ENCODE data around the gene USH1C. TPM values are rescaled to one million over a fixed set of nuclear protein-coding genes. Genes with fewer than 3 reads are reported as not detected.

Gene USH1C
- polyA plus RNA-seq, 3 donors = not detected

DNA sequence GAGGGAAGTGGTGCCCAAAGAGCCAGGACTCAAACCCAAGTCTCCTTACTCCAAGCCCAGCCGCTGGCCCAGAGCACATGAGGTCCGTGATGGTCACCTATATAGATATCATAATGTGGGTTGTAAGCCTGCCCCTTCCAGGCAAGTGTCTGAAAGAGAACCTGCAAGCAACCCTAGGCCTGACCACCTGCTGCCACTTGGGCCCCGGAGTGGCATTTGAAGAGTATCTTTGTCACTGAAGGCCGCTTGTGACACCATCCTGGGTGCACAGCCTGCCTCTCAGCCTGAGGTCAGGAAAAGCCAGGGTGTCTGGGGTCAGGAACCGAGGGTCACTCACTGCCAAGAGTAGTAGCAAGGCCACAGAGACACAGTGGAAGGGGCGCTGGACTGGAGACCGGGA is 35.2 kb upstream of the USH1C start:
- Histone ChIP-seq H3K27ac (ENCODE audit: low read depth in 1 of 2, low read length in 2 of 2) (no peak overlapping the region), H2AFZ (ENCODE audit: insufficient read depth, low read depth, low read length, poor library complexity, severe bottlenecking) (no peak overlapping the region), H3K4me1 (ENCODE audit: control insufficient read depth in 1 of 2, insufficient read depth in 2 of 2, low read length in 2 of 2) (no peaks in the 10 kb centered on the region), H3K36me3 (replicated peaks in 1 of 2; ENCODE audit: control insufficient read depth in 1 of 2, insufficient read depth in 2 of 2, low read length in 2 of 2) (no peaks in the 10 kb centered on the region), H3K9ac (ENCODE audit: insufficient read depth, low read length, poor library complexity, severe bottlenecking) (no peak overlapping the region), H3K9me3 (replicated peaks in 1 of 2; ENCODE audit: control insufficient read depth in 1 of 2, insufficient read depth in 1 of 2, low read length in 2 of 2) (no peaks in the 10 kb centered on the region), H3K4me2 (replicated peaks; ENCODE audit: extremely low read depth, low read length, poor library complexity, severe bottlenecking) (no peak overlapping the region), H3K79me2 (ENCODE audit: insufficient read depth, low read length) (no peaks in the 10 kb centered on the region), H4K20me1 (ENCODE audit: insufficient read depth, low read length) (no peaks in the 10 kb centered on the region), H3K4me3 (replicated peaks in 1 of 3; ENCODE audit: low read depth in 2 of 3, low read length in 3 of 3) (no peak overlapping the region), H3K27me3 (ENCODE audit: control insufficient read depth in 2 of 2, insufficient read depth in 2 of 2, low read length in 2 of 2) (no peaks in the 10 kb centered on the region)
- H3K4me3 Mint-ChIP-seq = no peak overlapping the region
- WGBS (ENCODE audit: insufficient coverage) = 95% methylated on average over 5 of the region's 7 CpGs
- no peaks in the 10 kb centered on the region for H3K36me3 Mint-ChIP-seq
- peaks cover 0 to 4% (median 0%) of the 10 kb centered on the region in 7 donors for H3K9me3 Mint-ChIP-seq
- intact Hi-C loops (cut with micrococcal nuclease) = no loop called here
- no peaks in the 10 kb centered on the region for H3K4me1 Mint-ChIP-seq
- DNase-seq = no peak
- TF ChIP-seq, protein P1, sequence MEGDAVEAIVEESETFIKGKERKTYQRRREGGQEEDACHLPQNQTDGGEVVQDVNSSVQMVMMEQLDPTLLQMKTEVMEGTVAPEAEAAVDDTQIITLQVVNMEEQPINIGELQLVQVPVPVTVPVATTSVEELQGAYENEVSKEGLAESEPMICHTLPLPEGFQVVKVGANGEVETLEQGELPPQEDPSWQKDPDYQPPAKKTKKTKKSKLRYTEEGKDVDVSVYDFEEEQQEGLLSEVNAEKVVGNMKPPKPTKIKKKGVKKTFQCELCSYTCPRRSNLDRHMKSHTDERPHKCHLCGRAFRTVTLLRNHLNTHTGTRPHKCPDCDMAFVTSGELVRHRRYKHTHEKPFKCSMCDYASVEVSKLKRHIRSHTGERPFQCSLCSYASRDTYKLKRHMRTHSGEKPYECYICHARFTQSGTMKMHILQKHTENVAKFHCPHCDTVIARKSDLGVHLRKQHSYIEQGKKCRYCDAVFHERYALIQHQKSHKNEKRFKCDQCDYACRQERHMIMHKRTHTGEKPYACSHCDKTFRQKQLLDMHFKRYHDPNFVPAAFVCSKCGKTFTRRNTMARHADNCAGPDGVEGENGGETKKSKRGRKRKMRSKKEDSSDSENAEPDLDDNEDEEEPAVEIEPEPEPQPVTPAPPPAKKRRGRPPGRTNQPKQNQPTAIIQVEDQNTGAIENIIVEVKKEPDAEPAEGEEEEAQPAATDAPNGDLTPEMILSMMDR (IDR thresholded peaks at IDR 0.05) = no peak
- peaks cover 0 to 7% (median 1%) of the 10 kb centered on the region in 3 donors for H3K27me3 Mint-ChIP-seq (ENCODE audit: low read depth in 3 of 3)
- H3K27ac Mint-ChIP-seq = no peak overlapping the region

DNA sequence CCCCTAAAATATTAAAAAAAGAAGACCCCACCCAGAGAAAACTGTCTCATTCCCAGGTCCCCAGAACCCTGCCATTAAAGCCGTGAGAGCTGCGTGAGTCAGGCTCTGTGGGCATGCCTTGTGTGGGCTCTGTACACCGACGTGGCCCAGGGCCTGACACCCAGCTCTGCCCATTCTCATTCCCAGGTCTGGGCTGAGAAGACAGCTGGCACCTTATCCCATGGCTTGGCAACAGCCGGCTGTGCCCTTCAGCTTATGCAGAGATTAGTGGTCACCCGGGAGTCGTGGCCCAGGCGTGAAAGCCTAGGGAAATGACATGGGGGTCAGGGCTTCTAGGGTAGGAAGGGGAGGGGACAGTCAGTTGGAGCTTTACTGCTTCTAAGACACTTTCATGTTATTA is 34.7 kb upstream of the USH1C start:
- Histone ChIP-seq H3K4me2 (replicated peaks; ENCODE audit: extremely low read depth, low read length, poor library complexity, severe bottlenecking) (no peak overlapping the region), H2AFZ (ENCODE audit: insufficient read depth, low read depth, low read length, poor library complexity, severe bottlenecking) (no peak overlapping the region), H3K9ac (ENCODE audit: insufficient read depth, low read length, poor library complexity, severe bottlenecking) (no peak overlapping the region), H3K4me1 (ENCODE audit: control insufficient read depth in 1 of 2, insufficient read depth in 2 of 2, low read length in 2 of 2) (no peaks in the 10 kb centered on the region), H3K27ac (ENCODE audit: low read depth in 1 of 2, low read length in 2 of 2) (no peak overlapping the region), H3K27me3 (ENCODE audit: control insufficient read depth in 2 of 2, insufficient read depth in 2 of 2, low read length in 2 of 2) (no peaks in the 10 kb centered on the region), H4K20me1 (ENCODE audit: insufficient read depth, low read length) (no peaks in the 10 kb centered on the region), H3K79me2 (ENCODE audit: insufficient read depth, low read length) (no peaks in the 10 kb centered on the region), H3K36me3 (replicated peaks in 1 of 2; ENCODE audit: control insufficient read depth in 1 of 2, insufficient read depth in 2 of 2, low read length in 2 of 2) (no peaks in the 10 kb centered on the region), H3K9me3 (replicated peaks in 1 of 2; ENCODE audit: control insufficient read depth in 1 of 2, insufficient read depth in 1 of 2, low read length in 2 of 2) (no peaks in the 10 kb centered on the region), H3K4me3 (replicated peaks in 1 of 3; ENCODE audit: low read depth in 2 of 3, low read length in 3 of 3) (no peak overlapping the region)
- Mint-ChIP-seq H3K36me3 (no peaks in the 10 kb centered on the region), H3K4me1 (no peaks in the 10 kb centered on the region), H3K27me3 (ENCODE audit: low read depth in 3 of 3) (peaks cover under 1 to 9% (median 1%) of the 10 kb centered on the region in 3 donors), H3K9me3 (peaks cover 0 to 4% (median 0%) of the 10 kb centered on the region in 7 donors), H3K27ac (no peak overlapping the region), H3K4me3 (no peak overlapping the region)
- no peak for DNase-seq
- TF ChIP-seq, protein P1 (IDR thresholded peaks at IDR 0.05) = no peak
- 95% methylated on average over 8 of the region's 8 CpGs for WGBS (ENCODE audit: insufficient coverage)
- intact Hi-C loops (cut with micrococcal nuclease) = no loop called here

Measured in CD14-positive monocyte (primary cell).